HG03064 (cell line): ENCODE data around the gene BRF1.

Experiments
- ATAC-seq: cut with Tn5 transposase; IDR thresholded peaks from one replicate; pipeline ENCODE4 v1.9.1; 2021; ENCODE audit warnings: low read depth; ENCODE audit not compliant: unreplicated experiment

BRF1 gene

DNA sequence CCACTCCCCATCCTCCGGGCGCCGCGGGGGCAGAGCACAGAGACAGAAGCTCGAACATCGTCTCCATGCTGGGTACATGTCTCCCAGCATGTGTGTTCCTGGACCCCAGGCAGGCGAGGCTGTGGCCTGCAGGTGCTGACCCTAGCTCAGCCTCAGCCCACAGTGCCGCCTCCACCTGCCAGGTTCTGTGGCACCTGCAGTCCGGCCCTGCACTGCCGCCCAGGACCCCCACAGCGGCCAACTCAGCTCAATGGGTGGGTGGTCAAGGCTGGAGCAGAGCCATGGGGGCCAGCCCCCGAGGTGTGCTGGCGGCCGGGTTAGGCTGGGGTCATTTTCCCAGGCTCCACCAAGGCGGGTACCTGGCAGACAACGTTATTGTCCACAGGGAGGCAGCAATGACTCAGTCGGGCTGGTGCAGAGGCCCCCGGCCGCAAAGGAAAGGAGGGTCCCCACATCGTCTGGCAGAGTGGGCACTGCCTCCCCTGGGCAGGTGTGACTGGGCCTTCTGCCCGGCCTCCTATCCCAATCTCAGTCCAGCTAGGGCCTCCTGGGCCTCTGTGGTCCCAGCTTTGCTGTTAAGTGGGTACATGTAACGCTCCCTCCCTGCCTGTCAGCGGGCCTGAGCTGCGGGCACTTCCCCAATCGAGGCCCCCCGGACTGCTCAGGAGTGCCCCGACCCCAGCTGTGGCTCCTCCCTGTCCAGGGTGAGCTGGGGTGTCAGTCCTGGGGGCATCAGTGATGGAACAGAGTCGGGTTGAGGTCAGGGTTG is 99.5 kb downstream of the BRF1 start:
- ATAC-seq, result no peak

DNA sequence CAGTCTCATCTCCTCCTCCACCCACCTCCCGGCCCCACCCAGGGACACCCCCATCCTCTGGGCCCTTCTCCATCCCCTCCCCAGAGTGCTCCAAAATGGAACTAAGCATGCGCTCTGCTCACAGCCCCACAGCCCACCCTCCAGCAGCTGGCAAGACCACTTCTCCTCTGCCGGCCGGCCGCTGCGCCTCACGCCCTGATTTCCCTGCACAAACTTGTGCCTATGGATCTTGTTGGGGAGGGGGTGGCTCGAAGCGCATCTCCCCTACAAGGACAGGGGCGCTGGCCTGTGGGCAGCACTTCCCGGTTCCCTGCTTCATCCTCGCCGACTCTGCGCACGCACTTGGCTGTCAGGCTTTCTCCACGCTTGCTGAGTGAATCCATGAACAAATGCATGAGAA is 100.2 kb downstream of the BRF1 start:
- no peak for ATAC-seq

GRCh38 chr14:105200074-105200473 is 100.7 kb downstream of the BRF1 start:
- ATAC-seq, result no peak

GRCh38 chr14:105199093-105199492 is 101.7 kb downstream of the BRF1 start:
- no peak for ATAC-seq

- ATAC-seq, result no peak
These were observed 102.2 kb downstream of the BRF1 start for GRCh38 chr14:105198588-105198987.

- no peak for ATAC-seq
These were observed 103.6 kb downstream of the BRF1 start for GRCh38 chr14:105197211-105197641.

GRCh38 chr14:105196265-105196960 is 104.4 kb downstream of the BRF1 start:
- ATAC-seq, result no peak

DNA sequence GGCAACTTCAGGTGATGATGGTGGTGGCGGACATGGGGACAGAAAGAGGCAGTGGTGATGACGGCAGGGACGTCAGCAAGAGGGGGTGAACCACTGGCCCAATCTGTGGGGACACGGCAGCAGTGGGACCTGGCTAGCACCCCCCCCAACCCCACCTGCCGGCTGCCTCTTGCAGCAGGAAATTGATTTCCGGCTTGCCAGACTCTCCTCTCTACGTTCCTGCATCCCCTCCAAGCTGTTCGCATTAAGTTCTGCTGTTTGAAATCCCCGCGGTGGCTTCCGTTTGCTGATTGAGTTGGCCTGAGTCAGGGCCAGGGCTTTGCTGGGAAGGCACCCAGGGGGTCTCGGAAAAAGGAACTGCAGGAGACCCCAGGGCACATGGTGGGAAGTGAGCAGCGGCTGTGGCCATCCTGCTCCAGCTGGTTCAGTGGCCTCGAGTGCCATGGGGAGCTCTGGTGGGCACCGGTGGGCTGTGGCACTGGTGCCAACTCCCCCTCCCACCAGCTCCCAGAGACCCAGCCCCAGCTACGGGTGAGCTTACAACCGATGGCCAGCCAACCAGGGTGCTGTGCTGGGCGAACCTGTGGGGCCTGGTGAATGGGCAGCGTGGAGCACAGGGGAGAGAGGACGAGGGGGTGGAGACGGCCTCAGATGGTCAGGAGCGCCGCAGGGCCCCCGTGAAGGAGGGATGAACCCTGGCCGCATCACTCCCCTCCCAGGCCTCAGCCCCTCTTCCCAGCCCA is 105.1 kb downstream of the BRF1 start:
- no peak for ATAC-seq

DNA sequence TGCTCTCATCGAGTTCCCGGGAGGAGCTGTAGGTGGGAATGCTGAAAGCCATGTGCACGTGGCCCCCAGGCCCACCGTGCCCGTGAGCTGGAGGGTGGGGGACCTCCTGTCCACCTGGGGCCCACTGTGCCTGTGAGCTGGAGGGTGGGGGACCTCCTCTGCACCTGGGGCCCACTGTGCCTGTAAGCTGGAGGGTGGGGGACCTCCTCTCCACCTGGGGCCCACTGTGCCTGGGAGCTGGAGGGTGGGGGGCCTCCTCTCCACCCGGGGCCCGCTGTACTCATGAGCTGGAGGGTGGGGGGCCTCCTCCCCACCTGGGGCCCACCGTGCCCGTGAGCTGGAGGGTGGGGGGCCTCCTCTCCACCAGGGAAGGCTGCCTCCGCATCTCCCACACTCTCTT is 105.8 kb downstream of the BRF1 start:
- no peak for ATAC-seq

DNA sequence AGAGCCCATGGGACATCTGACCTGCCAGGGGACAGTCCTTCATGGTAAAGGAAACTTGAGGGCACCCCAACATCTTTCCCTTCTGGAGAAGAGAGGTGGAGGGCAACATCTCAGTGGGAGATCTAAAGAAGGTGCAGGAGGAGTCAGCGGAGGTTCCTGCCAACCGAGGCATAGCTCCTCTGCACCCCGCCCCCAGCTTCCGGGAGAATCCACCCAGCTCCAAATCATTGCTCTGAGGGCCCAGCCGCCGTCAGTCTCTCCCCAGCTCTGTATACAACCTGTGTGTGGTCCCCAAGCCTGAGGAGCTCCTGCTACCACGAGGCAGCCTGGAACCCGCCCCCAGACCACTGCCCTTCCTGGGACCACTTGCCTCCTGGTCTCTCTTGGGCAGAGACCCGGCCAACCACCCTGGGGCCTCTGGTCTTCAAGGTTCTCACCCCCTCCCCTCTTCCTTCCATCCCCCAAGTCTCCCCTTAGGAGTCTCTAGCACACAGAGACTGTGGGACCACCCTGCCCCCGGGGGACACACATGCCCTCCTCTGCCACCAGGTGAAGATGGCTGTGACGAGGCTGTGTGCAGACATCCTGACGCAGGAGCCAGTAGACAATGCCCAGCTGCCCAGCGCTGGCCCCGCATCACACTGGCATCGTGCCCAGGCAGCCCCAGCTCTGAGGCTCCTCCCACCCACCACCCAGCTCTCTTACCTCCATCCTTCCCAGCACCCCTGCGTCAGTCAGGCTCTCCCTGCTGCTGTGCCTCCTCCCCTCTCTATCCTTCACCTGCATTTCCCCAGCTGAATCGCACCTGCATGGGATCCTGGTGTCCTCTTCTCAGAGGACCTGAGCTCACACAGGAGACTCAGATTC is 106.7 kb downstream of the BRF1 start:
- no peak for ATAC-seq

- no peak for ATAC-seq
These were observed 107.7 kb downstream of the BRF1 start for GRCh38 chr14:105192866-105193731.

- ATAC-seq, result no peak
These were observed 112.8 kb downstream of the BRF1 start for GRCh38 chr14:105187935-105188524.

DNA sequence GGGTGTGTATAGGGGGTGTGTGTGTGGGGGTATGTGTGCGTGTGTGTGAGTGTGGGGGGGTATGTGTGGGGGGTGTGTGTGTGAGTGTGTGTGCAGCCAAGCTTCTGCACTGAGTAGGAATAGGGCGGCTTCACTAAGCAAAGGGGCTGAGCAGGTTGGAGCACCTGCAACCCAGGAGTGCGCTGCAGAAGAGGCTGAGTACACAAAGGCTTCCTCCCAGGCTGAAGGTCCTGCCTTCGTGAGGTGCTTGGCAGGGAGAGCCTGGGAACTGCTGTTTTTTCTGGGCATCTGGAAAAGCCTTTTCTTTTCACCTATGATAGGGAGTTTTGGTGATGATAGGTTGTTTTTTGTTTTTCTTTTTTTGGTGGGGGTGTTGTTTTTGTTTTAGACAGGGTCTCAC is 113.7 kb downstream of the BRF1 start:
- ATAC-seq, result no peak

GRCh38 chr14:105185973-105186372 is 114.8 kb downstream of the BRF1 start:
- ATAC-seq, result no peak

DNA sequence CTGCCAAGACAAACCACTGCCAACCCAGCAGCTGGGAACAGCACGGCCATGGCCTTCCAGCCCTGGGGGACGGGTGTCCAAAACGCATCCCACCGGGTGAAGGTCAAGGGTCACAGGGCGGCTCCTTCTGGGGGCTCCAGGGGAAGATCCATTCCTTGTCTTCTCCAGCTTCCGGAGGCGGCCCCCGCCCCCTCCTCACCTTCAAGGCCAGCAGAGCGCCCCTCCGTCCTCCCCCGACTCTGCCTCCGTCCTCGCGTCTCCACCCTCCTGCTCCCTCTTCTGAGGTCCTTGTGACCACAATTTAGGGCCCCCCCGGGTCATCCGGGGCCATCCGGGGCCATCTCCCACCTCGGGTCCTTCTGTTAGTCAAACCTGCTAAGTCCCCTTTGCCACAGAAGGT is 115.8 kb downstream of the BRF1 start:
- no peak for ATAC-seq

- ATAC-seq, result no peak
These were observed 116.3 kb downstream of the BRF1 start for GRCh38 chr14:105184461-105184860.

- ATAC-seq, result no peak
These were observed 118.3 kb downstream of the BRF1 start for GRCh38 chr14:105182296-105183020.

GRCh38 chr14:105181549-105182295 is 119.1 kb downstream of the BRF1 start:
- ATAC-seq, result peak; percentile 14
